ENCODE results near the gene SPAG9.

The SPAG9 gene

DNA sequence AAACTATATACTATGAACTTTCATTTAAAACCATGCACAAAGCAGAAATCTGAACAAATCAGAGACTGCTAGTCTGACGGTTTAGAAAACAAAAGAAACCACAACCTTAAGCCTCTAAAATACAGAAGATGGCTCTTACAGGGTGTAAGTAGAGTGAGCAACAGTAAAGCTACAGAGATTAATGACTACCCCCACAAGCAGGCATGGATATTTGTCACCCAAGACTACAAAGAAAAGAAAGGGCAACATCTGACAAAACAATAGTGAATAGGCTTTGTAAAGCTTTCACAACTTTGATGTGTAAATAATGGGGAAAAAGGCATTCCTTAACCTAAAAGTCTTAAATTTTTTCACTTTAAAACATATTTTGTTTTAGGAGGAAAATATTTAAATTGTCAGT, 75.0 kb downstream of the SPAG9 start:
- TF ChIP-seq, protein P1, sequence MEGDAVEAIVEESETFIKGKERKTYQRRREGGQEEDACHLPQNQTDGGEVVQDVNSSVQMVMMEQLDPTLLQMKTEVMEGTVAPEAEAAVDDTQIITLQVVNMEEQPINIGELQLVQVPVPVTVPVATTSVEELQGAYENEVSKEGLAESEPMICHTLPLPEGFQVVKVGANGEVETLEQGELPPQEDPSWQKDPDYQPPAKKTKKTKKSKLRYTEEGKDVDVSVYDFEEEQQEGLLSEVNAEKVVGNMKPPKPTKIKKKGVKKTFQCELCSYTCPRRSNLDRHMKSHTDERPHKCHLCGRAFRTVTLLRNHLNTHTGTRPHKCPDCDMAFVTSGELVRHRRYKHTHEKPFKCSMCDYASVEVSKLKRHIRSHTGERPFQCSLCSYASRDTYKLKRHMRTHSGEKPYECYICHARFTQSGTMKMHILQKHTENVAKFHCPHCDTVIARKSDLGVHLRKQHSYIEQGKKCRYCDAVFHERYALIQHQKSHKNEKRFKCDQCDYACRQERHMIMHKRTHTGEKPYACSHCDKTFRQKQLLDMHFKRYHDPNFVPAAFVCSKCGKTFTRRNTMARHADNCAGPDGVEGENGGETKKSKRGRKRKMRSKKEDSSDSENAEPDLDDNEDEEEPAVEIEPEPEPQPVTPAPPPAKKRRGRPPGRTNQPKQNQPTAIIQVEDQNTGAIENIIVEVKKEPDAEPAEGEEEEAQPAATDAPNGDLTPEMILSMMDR (IDR thresholded peaks at IDR 0.05; ENCODE audit: control insufficient read depth, insufficient read depth, low read depth, low read length, missing control alignments) = no peak
- no peak overlapping the region for H3K4me3 ChIP-seq (ENCODE audit: control insufficient read depth, low read depth, low read length)
- DNase-seq (ENCODE audit: low read depth) = no peak

DNA sequence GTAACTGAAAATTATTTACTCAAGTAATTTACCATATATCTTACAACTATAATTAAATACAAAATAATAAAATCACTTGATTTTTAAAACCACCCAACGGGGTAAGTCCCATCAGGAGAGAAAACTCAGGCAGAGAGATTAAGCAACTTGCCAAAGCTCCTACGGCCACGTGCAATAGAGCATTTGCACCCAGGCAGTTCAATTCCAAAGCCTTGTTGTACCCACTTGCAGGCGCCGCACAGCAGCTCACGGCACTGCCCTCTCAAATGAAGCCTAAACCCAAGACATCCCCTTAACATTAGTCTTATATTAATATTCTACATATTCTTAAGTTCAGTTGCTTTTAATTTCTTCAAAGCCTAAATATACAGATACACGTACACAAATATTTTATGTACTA, 75.7 kb downstream of the SPAG9 start:
- H3K4me3 ChIP-seq (ENCODE audit: control insufficient read depth, low read depth, low read length) = no peak overlapping the region
- TF ChIP-seq, protein P1 (IDR thresholded peaks at IDR 0.05; ENCODE audit: control insufficient read depth, insufficient read depth, low read depth, low read length, missing control alignments) = no peak
- DNase-seq (ENCODE audit: low read depth) = no peak

DNA sequence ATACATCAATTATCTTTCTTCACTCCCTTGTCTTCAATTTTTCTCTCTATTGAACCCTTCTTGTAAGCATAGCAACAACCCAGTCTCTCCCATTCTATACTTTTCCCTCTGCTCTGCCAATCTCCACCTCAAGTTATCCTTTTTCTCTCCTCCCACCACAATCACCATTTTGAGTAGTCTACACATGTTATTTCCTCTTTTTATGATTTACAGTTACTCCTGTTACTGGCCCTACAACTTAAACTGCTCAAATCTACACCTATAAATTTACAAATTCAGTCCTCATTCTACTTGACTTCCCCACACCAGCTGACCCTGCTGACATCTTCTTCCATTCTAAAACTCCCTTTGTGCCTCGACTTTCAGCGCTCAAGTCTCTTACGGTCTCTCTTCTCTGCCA, 84.6 kb downstream of the SPAG9 start:
- TF ChIP-seq, protein P1 (IDR thresholded peaks at IDR 0.05; ENCODE audit: control insufficient read depth, insufficient read depth, low read depth, low read length, missing control alignments) = no peak
- no peak overlapping the region for H3K4me3 ChIP-seq (ENCODE audit: control insufficient read depth, low read depth, low read length)
- no peak for DNase-seq (ENCODE audit: low read depth)

DNA sequence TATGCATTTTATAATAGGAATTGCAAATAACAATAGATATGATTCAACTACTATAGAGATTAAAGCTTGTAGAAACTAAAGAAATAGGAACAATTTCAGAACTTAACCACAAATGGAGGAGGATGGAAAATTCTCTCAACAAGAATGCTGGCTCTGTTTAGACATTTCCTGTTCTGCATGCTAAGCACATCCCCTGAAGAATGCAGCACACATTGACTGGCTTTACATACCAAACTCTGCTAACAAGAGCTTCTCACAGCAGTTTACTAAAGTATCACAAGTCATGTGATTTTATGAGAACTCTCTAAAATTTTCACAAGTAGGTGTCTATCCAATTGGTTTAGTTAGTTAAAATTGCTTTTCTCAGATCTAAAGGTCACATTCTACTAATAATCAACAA, 85.2 kb downstream of the SPAG9 start:
- TF ChIP-seq, protein P1 (IDR thresholded peaks at IDR 0.05; ENCODE audit: control insufficient read depth, insufficient read depth, low read depth, low read length, missing control alignments) = no peak
- no peak overlapping the region for H3K4me3 ChIP-seq (ENCODE audit: control insufficient read depth, low read depth, low read length)
- peak; percentile 86 for DNase-seq (ENCODE audit: low read depth)

DNA sequence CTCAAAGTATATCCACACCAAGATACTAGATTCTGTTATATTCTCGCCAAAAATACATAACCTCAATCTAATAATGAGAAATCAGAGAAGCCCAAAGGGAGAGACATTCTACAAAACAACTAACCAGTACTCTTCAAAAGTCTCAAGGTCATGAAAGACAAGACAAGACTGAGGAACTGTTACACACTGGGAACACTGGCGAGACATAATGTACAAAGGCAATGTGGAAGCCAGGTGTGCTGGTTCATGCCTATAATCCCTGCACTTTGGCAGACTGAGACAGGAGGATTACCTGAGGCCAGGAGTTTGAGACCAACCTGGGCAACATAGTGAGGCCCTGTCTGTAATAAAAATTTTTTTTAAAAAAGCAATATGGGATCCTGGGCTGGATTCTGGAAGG, 85.9 kb downstream of the SPAG9 start:
- TF ChIP-seq, protein P1 (IDR thresholded peaks at IDR 0.05; ENCODE audit: control insufficient read depth, insufficient read depth, low read depth, low read length, missing control alignments) = no peak
- no peak for DNase-seq (ENCODE audit: low read depth)
- no peak overlapping the region for H3K4me3 ChIP-seq (ENCODE audit: control insufficient read depth, low read depth, low read length)

DNA sequence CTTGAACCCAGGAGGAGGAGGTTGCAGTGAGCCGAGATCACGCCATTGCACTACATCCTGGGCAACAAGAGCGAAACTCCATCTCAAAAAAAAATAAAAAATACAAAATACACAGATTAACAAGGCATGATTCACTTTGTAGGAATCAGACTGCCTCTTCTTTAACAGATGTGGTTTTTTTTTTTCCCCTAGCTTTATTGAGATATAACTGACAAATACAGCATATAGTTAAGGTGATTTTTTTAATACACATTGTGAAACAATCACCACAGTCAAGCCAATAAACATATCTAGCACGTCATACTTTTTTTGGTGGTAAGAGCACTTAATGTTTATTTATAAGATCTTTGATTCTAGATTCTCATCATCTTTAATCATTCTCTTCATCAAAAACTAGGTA, 87.8 kb downstream of the SPAG9 start:
- DNase-seq (ENCODE audit: low read depth) = peak; percentile 80
- no peak overlapping the region for H3K4me3 ChIP-seq (ENCODE audit: control insufficient read depth, low read depth, low read length)
- TF ChIP-seq, protein P1 (IDR thresholded peaks at IDR 0.05; ENCODE audit: control insufficient read depth, insufficient read depth, low read depth, low read length, missing control alignments) = no peak
